ENCODE results near the gene ZNF467. TPM values are rescaled to one million over a fixed set of nuclear protein-coding genes. Genes with fewer than 3 reads are reported as not detected.
A peak's percentile ranks its signal among the peaks of the same experiment; 100 is the strongest.

Gene ZNF467
- total RNA-seq, 2 donors from 2014 or later: 4.6 to 7.4 TPM

GRCh38 chr7:149770728-149771636 is 2.4 kb downstream of the ZNF467 start:
- Histone ChIP-seq H3K9me3 (no peaks in the 10 kb centered on the region), H3K36me3 (no peaks in the 10 kb centered on the region), H3K27ac (no peak overlapping the region), H3K4me3 (peak overlapping the region; percentile 93), H3K4me1 (ENCODE audit: control insufficient read depth in 1 of 2, low read depth in 2 of 2) (peaks cover 4 to 12% of the 10 kb centered on the region in 2 donors), H3K27me3 (replicated peaks; ENCODE audit: insufficient read depth) (no peaks in the 10 kb centered on the region)
- DNase-seq (ENCODE audit: low spot score) (no peak), ATAC-seq (ENCODE audit: insufficient number of reproducible peaks, low FRiP score, low read depth) (peak; percentile 17)
- no peak for TF ChIP-seq CTCF (IDR thresholded peaks at IDR 0.05)

GRCh38 chr7:149769915-149770314 is 3.5 kb downstream of the ZNF467 start:
- ATAC-seq (ENCODE audit: insufficient number of reproducible peaks, low FRiP score, low read depth) (no peak), DNase-seq (ENCODE audit: low spot score) (no peak)
- H3K36me3 ChIP-seq: no peaks in the 10 kb centered on the region
- H3K27ac ChIP-seq: no peak overlapping the region
- no peak overlapping the region for H3K4me3 ChIP-seq
- H3K9me3 ChIP-seq: no peaks in the 10 kb centered on the region
- TF ChIP-seq CTCF (IDR thresholded peaks at IDR 0.05): no peak
- H3K27me3 ChIP-seq (replicated peaks; ENCODE audit: insufficient read depth): no peaks in the 10 kb centered on the region
- H3K4me1 ChIP-seq (ENCODE audit: control insufficient read depth in 1 of 2, low read depth in 2 of 2): peaks cover 4 to 12% of the 10 kb centered on the region in 2 donors

GRCh38 chr7:149768931-149769330 is 4.5 kb downstream of the ZNF467 start:
- DNase-seq (ENCODE audit: low spot score) (no peak), ATAC-seq (ENCODE audit: insufficient number of reproducible peaks, low FRiP score, low read depth) (no peak)
- no peaks in the 10 kb centered on the region for H3K9me3 ChIP-seq
- H3K4me3 ChIP-seq: no peak overlapping the region
- no peaks in the 10 kb centered on the region for H3K36me3 ChIP-seq
- TF ChIP-seq CTCF (IDR thresholded peaks at IDR 0.05): no peak
- no peak overlapping the region for H3K27ac ChIP-seq
- H3K4me1 ChIP-seq (ENCODE audit: control insufficient read depth in 1 of 2, low read depth in 2 of 2): peaks cover 4 to 8% of the 10 kb centered on the region in 2 donors
- no peaks in the 10 kb centered on the region for H3K27me3 ChIP-seq (replicated peaks; ENCODE audit: insufficient read depth)

- H3K36me3 ChIP-seq: no peaks in the 10 kb centered on the region
These were observed 6.3 kb downstream of the ZNF467 start for GRCh38 chr7:149767068-149767467.

More at GRCh38 chr7:149767068-149767467, 6.3 kb downstream of the ZNF467 start:
- no peaks in the 10 kb centered on the region for H3K27me3 ChIP-seq (replicated peaks; ENCODE audit: insufficient read depth)
- no peak overlapping the region for H3K27ac ChIP-seq
- DNase-seq (ENCODE audit: low spot score) (no peak), ATAC-seq (ENCODE audit: insufficient number of reproducible peaks, low FRiP score, low read depth) (no peak)
- H3K4me3 ChIP-seq: no peak overlapping the region
- no peak for TF ChIP-seq CTCF (IDR thresholded peaks at IDR 0.05)
- H3K4me1 ChIP-seq (ENCODE audit: control insufficient read depth in 1 of 2, low read depth in 2 of 2): peaks cover 4 to 8% of the 10 kb centered on the region in 2 donors
- H3K9me3 ChIP-seq: no peaks in the 10 kb centered on the region
